Keratinocyte (primary cell): ENCODE measurements around the gene CD69. TPM values are rescaled to one million over a fixed set of nuclear protein-coding genes. Genes with fewer than 3 reads are reported as not detected.

Source experiments
- DNase-seq: peaks from one replicate; pipeline ENCODE4 v3.0.0-alpha.2; 2011; ENCODE audit warnings: low read depth, missing footprints, low spot score
- FAIRE-seq: peaks from 2 replicates; lab custom pipeline; 2011; peaks lifted over from hg19 to GRCh38; lab: Jason Lieb, UNC
- H2AFZ ChIP-seq: 2 replicates; pipeline ENCODE4 v1.6.0; 2012; ENCODE audit warnings: low read length, control low read depth, inconsistent platforms; ENCODE audit not compliant: control insufficient read depth
- H3K27ac ChIP-seq: 2 replicates; pipeline ENCODE4 v1.5.1; 2011; ENCODE audit warnings: low read length; ENCODE audit not compliant: control insufficient read depth, insufficient read depth
- H3K27me3 ChIP-seq: 3 replicates; pipeline ENCODE4 v1.6.0; 2011; ENCODE audit warnings: low read length; ENCODE audit not compliant: control insufficient read depth, insufficient read depth; ENCODE audit errors: extremely low read depth
- H3K36me3 ChIP-seq, 2 experiments: 2 replicates in 1 of 2; 3 replicates in 1 of 2; pipeline ENCODE4 v1.5.1; 2011; ENCODE audit warnings: low read length in 2 of 2, mild to moderate bottlenecking in 1 of 2; ENCODE audit not compliant: control insufficient read depth in 2 of 2, insufficient read depth in 2 of 2; ENCODE audit errors: extremely low read depth in 1 of 2
- H3K4me1 ChIP-seq: 3 replicates; pipeline ENCODE4 v1.5.1; 2011; ENCODE audit warnings: low read length; ENCODE audit not compliant: control insufficient read depth, insufficient read depth; ENCODE audit errors: extremely low read depth
- H3K4me2 ChIP-seq: 3 replicates; pipeline ENCODE4 v1.6.0; 2011; ENCODE audit warnings: low read depth, low read length; ENCODE audit not compliant: control insufficient read depth, insufficient read depth; ENCODE audit errors: extremely low read depth
- H3K4me3 ChIP-seq, 3 experiments: fragments of 200-600 bp in 1 of 3; sonication (generic) in 1 of 3; 2 replicates in 2 of 3; 3 replicates in 1 of 3; pipeline ENCODE4 v1.5.1; 2011 to 2016; ENCODE audit warnings: low read length in 3 of 3, mild to moderate bottlenecking in 3 of 3, control low read depth in 2 of 3, inconsistent platforms in 1 of 3, low read depth in 1 of 3, mixed read lengths in 1 of 3, mixed run types in 1 of 3, moderate library complexity in 1 of 3; ENCODE audit not compliant: control insufficient read depth in 2 of 3, insufficient read depth in 2 of 3; ENCODE audit errors: extremely low read depth in 1 of 3
- H3K79me2 ChIP-seq: 2 replicates; pipeline ENCODE4 v1.6.0; 2012; ENCODE audit warnings: low read length; ENCODE audit not compliant: control insufficient read depth, insufficient read depth
- H3K9ac ChIP-seq: 3 replicates; pipeline ENCODE4 v1.6.0; 2011; ENCODE audit warnings: low read length; ENCODE audit not compliant: control insufficient read depth, insufficient read depth; ENCODE audit errors: extremely low read depth
- H3K9me1 ChIP-seq: 3 replicates; pipeline ENCODE4 v1.6.0; 2011; ENCODE audit warnings: low read length; ENCODE audit not compliant: control insufficient read depth, insufficient read depth; ENCODE audit errors: extremely low read depth
- H3K9me3 ChIP-seq: 2 replicates; pipeline ENCODE4 v1.5.1; 2012; ENCODE audit warnings: low read depth, low read length; ENCODE audit not compliant: control insufficient read depth
- H4K20me1 ChIP-seq: 3 replicates; pipeline ENCODE4 v1.6.0; 2011; ENCODE audit warnings: low read length; ENCODE audit not compliant: control insufficient read depth, insufficient read depth; ENCODE audit errors: extremely low read depth
- CTCF ChIP-seq, 3 experiments: IDR thresholded peaks in 1 of 3; conservative IDR thresholded peaks in 1 of 3; optimal IDR thresholded peaks in 1 of 3; 2 replicates in 2 of 3; 3 replicates in 1 of 3; pipeline versions ENCODE3 to v1.5.1; 2011; ENCODE audit warnings: low read length in 3 of 3, mild to moderate bottlenecking in 3 of 3, moderate library complexity in 2 of 3, control low read depth in 1 of 3, inconsistent platforms in 1 of 3; ENCODE audit not compliant: insufficient read depth in 2 of 3; ENCODE audit errors: extremely low read depth in 1 of 3
- EZH2 ChIP-seq: IDR thresholded peaks from one replicate; pipeline ENCODE4 v1.6.1; 2012; ENCODE audit warnings: inconsistent platforms, mild to moderate bottlenecking, low read length, moderate library complexity
- dilution Hi-C: fragments of 300-500 bp; cut with MboI; formaldehyde crosslinking; loops from one replicate; pipeline ENCODE4 v1.7.0; 2020; ENCODE audit warnings: low sequenced_read_pairs; ENCODE audit not compliant: extremely low pct_ligation_motif_present
- polyA plus RNA-seq, 5 experiments: library from polyadenylated mRNA; depleted of rRNA in 3 of 5; stranded (reverse) in 3 of 5; stranded (forward) in 1 of 5; unstranded in 1 of 5; fragments of >200 nt; gene quantifications; 1 replicate in 1 of 5; 2 replicates in 3 of 5; 3 replicates in 1 of 5; pipeline versions ENCODE4 v1.2.1 to v1.2.3, GENCODE V29; 2011 to 2012; ENCODE audit warnings: missing spikeins in 2 of 5, low read depth in 1 of 5, low replicate concordance in 1 of 5

CD69 gene
- polyA plus RNA-seq, 1 donor (not counting 4 experiments of a cell fraction or from before 2014, with no cell fraction given), result not detected

- H3K27ac ChIP-seq, result no peak overlapping the region
- H3K4me1 ChIP-seq, result no peaks in the 10 kb centered on the region
- dilution Hi-C loops, result no loop called here
- no peaks in the 10 kb centered on the region for H4K20me1 ChIP-seq
- H3K4me3 ChIP-seq, result no peak overlapping the region
- FAIRE-seq (no peak), DNase-seq (no peak)
- no peaks in the 10 kb centered on the region for H3K36me3 ChIP-seq
- H3K4me2 ChIP-seq, result no peak overlapping the region
- no peaks in the 10 kb centered on the region for H3K79me2 ChIP-seq
- H3K9me3 ChIP-seq, result no peaks in the 10 kb centered on the region
- H3K9ac ChIP-seq, result no peak overlapping the region
- no peak for TF ChIP-seq EZH2
- TF ChIP-seq CTCF (optimal IDR thresholded peaks at IDR 0.05 in 1 of 3, IDR thresholded peaks at IDR 0.05 in 1 of 3, conservative IDR thresholded peaks at IDR 0.05 in 1 of 3; ENCODE audit: extremely low read depth in 1 of 3, insufficient read depth in 2 of 3, low read length in 3 of 3), result no peak
- no peak overlapping the region for H2AFZ ChIP-seq
- H3K27me3 ChIP-seq, result no peaks in the 10 kb centered on the region
- no peaks in the 10 kb centered on the region for H3K9me1 ChIP-seq
These were observed 11.1 kb downstream of the CD69 start for GRCh38 chr12:9749640-9750039.

GRCh38 chr12:9745199-9745598, 15.5 kb downstream of the CD69 start:
- Histone ChIP-seq H3K79me2 (no peaks in the 10 kb centered on the region), H4K20me1 (no peaks in the 10 kb centered on the region), H3K27me3 (no peaks in the 10 kb centered on the region), H3K4me1 (no peaks in the 10 kb centered on the region), H3K36me3 (no peaks in the 10 kb centered on the region), H3K4me2 (no peak overlapping the region), H2AFZ (no peak overlapping the region), H3K9me1 (no peaks in the 10 kb centered on the region), H3K9me3 (no peaks in the 10 kb centered on the region), H3K9ac (no peak overlapping the region), H3K27ac (no peak overlapping the region), H3K4me3 (no peak overlapping the region)
- FAIRE-seq (no peak), DNase-seq (no peak)
- no peak for TF ChIP-seq CTCF (optimal IDR thresholded peaks at IDR 0.05 in 1 of 3, IDR thresholded peaks at IDR 0.05 in 1 of 3, conservative IDR thresholded peaks at IDR 0.05 in 1 of 3; ENCODE audit: extremely low read depth in 1 of 3, insufficient read depth in 2 of 3, low read length in 3 of 3)
- TF ChIP-seq EZH2, result no peak
- dilution Hi-C loops, result no loop called here
